Kidney (tissue), 14 donors: Measurements from ENCODE around the gene HES2. TPM values are rescaled to one million over a fixed set of nuclear protein-coding genes. Genes with fewer than 3 reads are reported as not detected.

Experiments
- DNase-seq, 5 donors: peaks; one replicate each; pipeline ENCODE4 v3.0.0-alpha.2; 2013 to 2020
- FAIRE-seq: peaks from 2 replicates; lab custom pipeline; 2012; peaks lifted over from hg19 to GRCh38; lab: Jason Lieb, UNC
- H3K27ac ChIP-seq, 2 donors: one replicate each; pipeline ENCODE4 v1.7.0; 2013; ENCODE audit warnings: low read depth in 2 of 2, low read length in 2 of 2, inconsistent platforms in 1 of 2
- H3K27me3 ChIP-seq: one replicate; pipeline ENCODE4 v1.7.1; 2013; ENCODE audit warnings: low read length, inconsistent platforms; ENCODE audit not compliant: control insufficient read depth, insufficient read depth
- H3K36me3 ChIP-seq, 3 donors: one replicate each; pipeline versions ENCODE4 v1.7.0 to v1.7.1; 2013; ENCODE audit warnings: low read length in 3 of 3, control low read depth in 1 of 3, inconsistent platforms in 1 of 3; ENCODE audit not compliant: insufficient read depth in 3 of 3, control insufficient read depth in 2 of 3
- H3K4me1 ChIP-seq, 3 donors: one replicate each; pipeline versions ENCODE4 v1.7.0 to v1.7.1; 2013; ENCODE audit warnings: low read length in 3 of 3, inconsistent platforms in 1 of 3, low read depth in 1 of 3; ENCODE audit not compliant: control insufficient read depth in 2 of 3, insufficient read depth in 2 of 3
- H3K4me3 ChIP-seq, 3 donors: one replicate each; pipeline versions ENCODE4 v1.7.0 to v1.8.1; 2013; ENCODE audit warnings: low read length in 3 of 3, control low read depth in 1 of 3, inconsistent platforms in 1 of 3
- H3K9ac ChIP-seq, 3 donors: one replicate each; pipeline versions ENCODE4 v1.7.0 to v1.7.1; 2013; ENCODE audit warnings: low read length in 3 of 3, control low read depth in 1 of 3, inconsistent platforms in 1 of 3
- H3K9me3 ChIP-seq, 3 donors: one replicate each; pipeline versions ENCODE4 v1.7.0 to v1.7.1; 2013; ENCODE audit warnings: low read length in 3 of 3, control low read depth in 1 of 3, inconsistent platforms in 1 of 3; ENCODE audit not compliant: control insufficient read depth in 2 of 3, insufficient read depth in 1 of 3
- intact Hi-C: fragments of 100-400 bp; cut with DNase I; formaldehyde crosslinking; loops from one replicate; pipeline ENCODE4 v1.11.1; 2022
- polyA plus RNA-seq: library from polyadenylated mRNA; stranded (reverse); fragments of 350-450 nt; fragmentation: Illumina TruSeq; extraction: RNeasy Lipid Tissue Mini Kit (QIAGEN cat#74804); gene quantifications from one replicate; pipeline ENCODE4 v1.2.3, GENCODE V29; 2014; ENCODE audit warnings: low read depth, low replicate concordance; ENCODE audit not compliant: insufficient read depth
- total RNA-seq: library from RNA; stranded (reverse); fragmentation: NEBNext Ultra II Directional; extraction: Animal tissue kit (Norgen Biotek cat#: 25700); gene quantifications from one replicate; pipeline ENCODE4 v1.2.1, GENCODE V29; 2021
- TF ChIP-seq, protein P1 (sequence below): IDR thresholded peaks from 3 replicates; pipeline ENCODE4 v1.5.1; 2012; ENCODE audit warnings: mild to moderate bottlenecking, moderate library complexity, borderline replicate concordance; ENCODE audit not compliant: insufficient read depth; ENCODE audit errors: extremely low read depth
- donor health status: control.
- donor health status: control.
- donor health status: control.
- donor health status: control.
- donor health status: control.
- donor health status: DM: yes; HTN: yes; CAD: no.
- donor health status: Normal renal cell carcinoma (clear cell type).

The HES2 gene
- total and polyA plus RNA-seq, 2 donors from 2014 or later: 1.3 to 1.6 TPM

DNA sequence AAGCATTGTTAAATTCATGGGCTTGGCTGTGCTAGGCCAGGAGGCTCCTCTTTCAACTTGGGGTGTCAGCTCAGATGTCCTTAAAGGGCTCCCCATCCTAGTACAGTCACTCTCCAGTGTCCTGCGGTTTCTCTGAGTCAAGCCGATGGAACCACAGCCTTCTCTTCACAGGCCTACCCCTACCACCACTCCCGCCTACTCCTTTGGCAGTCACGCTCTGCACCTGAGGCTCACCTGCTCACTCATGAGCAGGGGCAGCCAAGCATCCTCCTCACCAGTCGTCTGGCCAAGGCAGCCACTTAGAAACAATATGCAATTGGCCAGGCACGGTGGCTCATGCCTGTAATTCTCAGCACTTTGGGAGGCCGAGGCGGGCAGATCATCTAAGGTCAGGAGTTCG lies 29.7 kb downstream of the HES2 start:
- no peaks in the 10 kb centered on the region for H3K27me3 ChIP-seq
- DNase-seq (no peak), FAIRE-seq (no peak)
- TF ChIP-seq, protein P1, sequence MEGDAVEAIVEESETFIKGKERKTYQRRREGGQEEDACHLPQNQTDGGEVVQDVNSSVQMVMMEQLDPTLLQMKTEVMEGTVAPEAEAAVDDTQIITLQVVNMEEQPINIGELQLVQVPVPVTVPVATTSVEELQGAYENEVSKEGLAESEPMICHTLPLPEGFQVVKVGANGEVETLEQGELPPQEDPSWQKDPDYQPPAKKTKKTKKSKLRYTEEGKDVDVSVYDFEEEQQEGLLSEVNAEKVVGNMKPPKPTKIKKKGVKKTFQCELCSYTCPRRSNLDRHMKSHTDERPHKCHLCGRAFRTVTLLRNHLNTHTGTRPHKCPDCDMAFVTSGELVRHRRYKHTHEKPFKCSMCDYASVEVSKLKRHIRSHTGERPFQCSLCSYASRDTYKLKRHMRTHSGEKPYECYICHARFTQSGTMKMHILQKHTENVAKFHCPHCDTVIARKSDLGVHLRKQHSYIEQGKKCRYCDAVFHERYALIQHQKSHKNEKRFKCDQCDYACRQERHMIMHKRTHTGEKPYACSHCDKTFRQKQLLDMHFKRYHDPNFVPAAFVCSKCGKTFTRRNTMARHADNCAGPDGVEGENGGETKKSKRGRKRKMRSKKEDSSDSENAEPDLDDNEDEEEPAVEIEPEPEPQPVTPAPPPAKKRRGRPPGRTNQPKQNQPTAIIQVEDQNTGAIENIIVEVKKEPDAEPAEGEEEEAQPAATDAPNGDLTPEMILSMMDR: no peak
- no peak overlapping the region for H3K9ac ChIP-seq
- no peaks in the 10 kb centered on the region for H3K9me3 ChIP-seq
- no peaks in the 10 kb centered on the region for H3K36me3 ChIP-seq
- H3K27ac ChIP-seq: no peak overlapping the region
- no peak overlapping the region for H3K4me3 ChIP-seq
- peaks cover 0 to 12% (median 0%) of the 10 kb centered on the region in 3 donors for H3K4me1 ChIP-seq
- intact Hi-C loops: no loop called here

DNA sequence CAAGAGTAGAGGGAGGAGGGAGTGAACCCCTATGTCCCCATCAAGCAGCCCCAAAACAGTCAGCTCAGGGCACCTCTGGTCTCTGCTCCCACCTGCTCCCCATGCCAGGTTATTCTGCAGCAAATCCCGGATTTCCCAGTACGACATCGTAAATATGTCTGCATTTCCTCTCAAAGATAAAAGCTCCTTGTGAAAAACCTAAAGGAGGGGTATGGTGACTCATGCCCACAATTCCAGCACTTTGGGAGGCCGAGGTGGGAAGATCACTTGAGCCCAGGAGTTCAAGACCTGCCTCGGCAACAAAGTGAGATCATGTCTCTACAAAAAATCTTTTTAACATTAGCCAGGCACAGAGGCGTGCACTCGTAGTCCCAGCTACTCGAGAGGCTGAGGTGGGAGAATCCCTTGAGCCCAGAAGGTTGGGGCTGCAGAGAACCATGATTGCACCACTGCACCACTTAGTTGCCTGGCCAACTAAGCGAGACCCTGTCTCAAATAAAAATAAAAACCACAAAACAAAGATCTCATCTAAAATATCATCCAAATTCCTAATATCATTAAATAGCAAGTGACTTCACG lies 33.3 kb downstream of the HES2 start:
- no peak for FAIRE-seq
- Histone ChIP-seq H3K4me1 (no peaks in the 10 kb centered on the region), H3K4me3 (no peak overlapping the region), H3K9ac (no peak overlapping the region), H3K27ac (no peak overlapping the region), H3K9me3 (no peaks in the 10 kb centered on the region), H3K36me3 (no peaks in the 10 kb centered on the region), H3K27me3 (no peaks in the 10 kb centered on the region)
- no peak for DNase-seq
- TF ChIP-seq, protein P1: no peak
- intact Hi-C loops: no loop called here

DNA sequence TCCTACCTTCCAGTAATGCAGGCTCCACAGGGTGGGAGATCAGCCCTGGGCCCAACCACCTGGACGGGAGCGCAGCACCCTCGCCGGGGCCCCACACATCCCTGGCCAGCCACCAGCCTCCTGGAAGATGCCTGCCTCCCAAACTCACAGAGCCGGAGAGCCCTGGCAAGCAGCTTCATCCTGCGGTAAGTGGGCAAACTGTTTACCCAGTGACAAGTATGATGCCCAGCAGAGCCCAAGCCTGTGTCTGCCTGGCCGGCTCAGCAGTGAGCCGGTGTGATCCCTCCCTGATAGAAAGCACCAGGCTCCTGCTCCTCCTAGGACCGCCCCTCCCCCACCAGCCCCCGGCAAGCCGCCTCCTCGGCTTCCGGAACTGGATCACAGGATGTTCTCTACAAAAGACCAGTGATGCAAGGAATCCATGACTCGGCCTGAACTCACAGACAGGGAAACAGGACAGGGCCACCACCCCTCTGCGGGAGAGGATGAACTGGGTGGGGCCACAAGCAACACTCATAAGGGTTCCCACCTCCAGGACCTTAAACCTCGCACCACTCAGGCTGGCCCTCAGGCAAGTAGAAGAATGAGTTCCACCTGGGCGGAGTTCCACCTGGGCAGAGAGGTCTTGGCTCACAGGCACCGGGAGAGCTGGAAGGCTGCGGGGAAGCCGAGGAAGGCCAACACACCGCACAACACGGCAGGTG lies 34.1 kb downstream of the HES2 start:
- H3K4me3 ChIP-seq: no peak overlapping the region
- no peak overlapping the region for H3K27ac ChIP-seq
- H3K9ac ChIP-seq: no peak overlapping the region
- no peaks in the 10 kb centered on the region for H3K9me3 ChIP-seq
- intact Hi-C loops: no loop called here
- H3K27me3 ChIP-seq: no peaks in the 10 kb centered on the region
- H3K4me1 ChIP-seq: no peaks in the 10 kb centered on the region
- H3K36me3 ChIP-seq: no peaks in the 10 kb centered on the region
- FAIRE-seq (no peak), DNase-seq (peak; percentile 80 to 91 (median 84))
- TF ChIP-seq, protein P1: no peak
